ENCODE results near the gene LRRN4CL. TPM values are rescaled to one million over a fixed set of nuclear protein-coding genes. Genes with fewer than 3 reads are reported as not detected.

The LRRN4CL gene
- total and polyA plus RNA-seq, 9 of the 15 experiments (the other 6 are each of a cell fraction or from before 2014, with no cell fraction given), result 0.03 to 0.11 (median 0.05) TPM; not detected in 4

- TF ChIP-seq MNT (conservative IDR thresholded peaks at IDR 0.05), result peak; percentile 57 to 76; a peak in 3 of 4 replicates
- no peak for TF ChIP-seq ELF4 (CRISPR knock-in tag; IDR thresholded peaks at IDR 0.05)
- TF ChIP-seq SETDB1 (IDR thresholded peaks at IDR 0.05; ENCODE audit: low read length), result no peak
- no peak for TF ChIP-seq HDAC6 (IDR thresholded peaks at IDR 0.05; ENCODE audit: low read depth, low read length)
- TF ChIP-seq CBX3 (IDR thresholded peaks at IDR 0.05; ENCODE audit: borderline replicate concordance in 1 of 2, low read length in 2 of 2), result no peak
- no peak for TF ChIP-seq ZNF347 (CRISPR knock-in tag; IDR thresholded peaks at IDR 0.05; ENCODE audit: low read depth)
- no peak for TF ChIP-seq SMAD3 (CRISPR knock-in tag; conservative IDR thresholded peaks at IDR 0.05)
- no peak for TF ChIP-seq ZBTB8A (IDR thresholded peaks at IDR 0.05; ENCODE audit: partially characterized antibody)
- TF ChIP-seq FOXM1 (IDR thresholded peaks at IDR 0.05; ENCODE audit: low read depth), result no peak
- no peak for TF ChIP-seq FOXM1 (CRISPR knock-in tag; IDR thresholded peaks at IDR 0.05; ENCODE audit: low read depth)
- TF ChIP-seq HOMEZ (CRISPR knock-in tag; IDR thresholded peaks at IDR 0.05), result no peak
- no peak for TF ChIP-seq ARNT (IDR thresholded peaks at IDR 0.05)
- TF ChIP-seq ARHGAP35 (IDR thresholded peaks at IDR 0.05; ENCODE audit: partially characterized antibody), result no peak
- no peak for TF ChIP-seq ZNF165 (CRISPR knock-in tag; IDR thresholded peaks at IDR 0.05; ENCODE audit: borderline replicate concordance)
- no peak for TF ChIP-seq MXD1 (CRISPR knock-in tag; IDR thresholded peaks at IDR 0.05; ENCODE audit: borderline replicate concordance, poor library complexity, severe bottlenecking)
- TF ChIP-seq RCOR1 (IDR thresholded peaks at IDR 0.05; ENCODE audit: borderline replicate concordance in 1 of 2, low read depth in 2 of 2, low read length in 2 of 2), result peak in 1 of 2 experiments; percentile 37; a peak in 1 of 4 replicates
- TF ChIP-seq KAT2B (IDR thresholded peaks at IDR 0.05; ENCODE audit: low read depth, low read length), result no peak
- peak; percentile 59 for TF ChIP-seq TFAP4 (CRISPR knock-in tag; IDR thresholded peaks at IDR 0.05; ENCODE audit: borderline replicate concordance)
- no peak for TF ChIP-seq IRF9 (tag; IDR thresholded peaks at IDR 0.05)
- TF ChIP-seq SNRNP70 (optimal IDR thresholded peaks at IDR 0.05; ENCODE audit: low read depth, low read length), result no peak
- no peak for TF ChIP-seq MLX (CRISPR knock-in tag; conservative IDR thresholded peaks at IDR 0.05)
Measured at GRCh38 chr11:62728171-62728988, 39.0 kb upstream of the LRRN4CL start, which contains the start of gene TTC9C (continued).

Data from K562 (cell line).